A673 (cell line): Measurements from ENCODE around the gene SEMA3A.

ENCODE experiments used
- CTCF ChIP-seq: fragments of 300-800, 200-600 bp; sonication (generic); conservative IDR thresholded peaks from 2 replicates; pipeline ENCODE4 v1.5.1; 2017; ENCODE audit warnings: low read depth, mild to moderate bottlenecking, antibody characterized with exemption, low read length, moderate library complexity, mixed read lengths
- EZH2 ChIP-seq: fragments of 200-600 bp; sonication (generic); IDR thresholded peaks from 2 replicates; pipeline ENCODE4 v1.6.1; 2017; ENCODE audit warnings: borderline replicate concordance, low read depth, mild to moderate bottlenecking, mixed read lengths, antibody characterized with exemption, low read length; ENCODE audit not compliant: poor library complexity, severe bottlenecking

- 0 out of 2 replicates have a peak, but pooled peaks have one; percentile 23 for TF ChIP-seq CTCF
- no peak for TF ChIP-seq EZH2
Measured at GRCh38 chr7:84100866-84101265, 93.7 kb downstream of the SEMA3A start.
